Mucosa of rectum (tissue), 2 donors: ENCODE measurements around the gene UBE2O.
"Not testable (repeated sequence)": the region's sequence is repeated elsewhere in the genome, so short reads cannot be mapped to it uniquely, and the experiment has no call there.

Source experiments
- H3K27ac ChIP-seq, 2 donors: one replicate each; pipeline ENCODE4 v1.7.0; 2013; ENCODE audit warnings: inconsistent platforms in 2 of 2, low read depth in 2 of 2, low read length in 2 of 2
- H3K27me3 ChIP-seq, 2 donors: one replicate each; pipeline ENCODE4 v1.7.0; 2013; ENCODE audit warnings: low read length in 2 of 2; ENCODE audit not compliant: control insufficient read depth in 2 of 2, insufficient read depth in 2 of 2
- H3K36me3 ChIP-seq, 2 donors: one replicate each; pipeline ENCODE4 v1.7.0; 2013; ENCODE audit warnings: low read length in 2 of 2; ENCODE audit not compliant: control insufficient read depth in 2 of 2, insufficient read depth in 2 of 2
- H3K4me1 ChIP-seq, 2 donors: one replicate each; pipeline ENCODE4 v1.7.0; 2013; ENCODE audit warnings: low read length in 2 of 2, mild to moderate bottlenecking in 1 of 2; ENCODE audit not compliant: control insufficient read depth in 2 of 2, insufficient read depth in 2 of 2
- H3K4me3 ChIP-seq, 2 donors: one replicate each; pipeline ENCODE4 v1.7.0; 2013; ENCODE audit warnings: low read length in 2 of 2
- H3K9ac ChIP-seq, 2 donors: one replicate each; pipeline ENCODE4 v1.7.0; 2013; ENCODE audit warnings: low read length in 2 of 2, low read depth in 1 of 2, mild to moderate bottlenecking in 1 of 2
- H3K9me3 ChIP-seq, 2 donors: one replicate each; pipeline ENCODE4 v1.7.0; 2013; ENCODE audit warnings: low read length in 2 of 2; ENCODE audit not compliant: control insufficient read depth in 2 of 2
- donor health status: healthy.
- donor health status: Normal muscosa, but diverticular disease.

Gene UBE2O

DNA sequence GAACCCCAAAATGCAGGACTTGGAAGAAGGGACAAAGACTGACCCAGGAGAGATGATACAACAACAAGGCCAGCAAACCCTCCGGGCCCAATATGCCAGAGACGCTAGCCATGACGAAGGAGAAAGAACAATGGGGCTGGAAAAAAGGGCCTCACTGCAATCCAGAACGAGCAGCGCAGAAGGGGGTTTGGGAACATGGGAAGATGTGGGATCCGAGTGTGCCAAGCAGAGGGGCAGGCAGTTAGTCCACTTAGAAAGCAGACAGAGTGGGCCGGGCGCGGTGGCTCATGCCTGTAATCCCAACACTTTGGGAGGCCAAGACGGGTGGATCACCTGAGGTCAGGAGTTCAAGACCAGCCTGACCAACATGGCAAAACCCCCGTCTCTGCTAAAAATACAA is 106.0 kb downstream of the UBE2O start:
- H3K4me3 ChIP-seq, H3K9me3 ChIP-seq, H3K9ac ChIP-seq, H3K27me3 ChIP-seq, H3K4me1 ChIP-seq, H3K27ac ChIP-seq: not testable (repeated sequence)
- H3K36me3 ChIP-seq = peaks cover 18 to 33% of the 10 kb centered on the region in 2 donors

DNA sequence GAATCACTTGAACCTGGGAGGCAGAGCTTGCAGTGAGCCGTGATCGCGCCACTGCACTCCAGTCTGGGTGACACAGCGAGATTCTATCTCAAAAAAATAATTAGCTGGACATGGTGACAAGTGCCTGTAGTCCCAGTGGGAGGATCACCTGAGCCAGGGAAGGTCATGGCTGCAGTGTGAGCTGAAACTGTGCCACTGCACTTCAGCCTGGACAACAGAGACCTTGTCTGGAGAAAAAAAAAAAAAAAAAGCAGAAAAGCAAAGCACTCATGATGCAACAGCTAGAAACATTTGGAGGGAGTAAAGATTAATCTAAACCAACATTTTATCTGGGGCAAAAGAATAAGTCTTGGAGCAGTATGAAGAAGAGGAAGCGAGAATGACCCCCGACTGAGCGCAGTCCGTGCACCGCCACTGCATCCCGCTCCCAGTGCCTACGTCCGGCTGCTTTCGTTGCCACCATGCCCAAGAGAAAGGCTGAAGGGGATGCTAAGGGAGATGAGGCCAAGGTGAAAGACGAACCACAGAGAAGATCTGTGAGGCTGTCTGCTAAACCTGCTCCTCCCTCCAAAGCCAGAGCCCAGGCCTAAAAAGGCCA is 107.5 kb downstream of the UBE2O start:
- H3K27me3 ChIP-seq = no peaks in the 10 kb centered on the region
- no peak overlapping the region for H3K4me3 ChIP-seq
- H3K36me3 ChIP-seq = peaks cover 19 to 35% of the 10 kb centered on the region in 2 donors
- no peaks in the 10 kb centered on the region for H3K9me3 ChIP-seq
- no peak overlapping the region for H3K9ac ChIP-seq
- no peak overlapping the region for H3K27ac ChIP-seq
- no peaks in the 10 kb centered on the region for H3K4me1 ChIP-seq

DNA sequence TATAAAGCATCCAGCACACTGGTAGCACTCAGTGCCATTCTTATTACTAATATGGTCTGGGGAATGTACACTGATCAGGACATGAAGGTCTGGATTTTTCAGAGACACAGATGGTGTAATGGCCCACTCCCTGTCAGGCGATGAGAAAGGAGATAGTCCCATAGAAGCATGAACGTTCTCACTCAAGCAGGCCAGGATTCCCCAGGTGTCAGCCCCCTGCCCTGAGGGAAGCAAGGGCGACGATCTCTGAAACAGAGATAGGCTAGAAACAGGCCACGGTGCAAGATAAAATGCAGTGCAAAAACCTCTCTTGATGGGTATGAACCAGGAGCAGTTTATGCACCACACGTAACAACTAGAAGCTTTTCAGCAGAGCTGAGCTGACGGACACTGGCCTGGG is 109.8 kb downstream of the UBE2O start:
- no peak overlapping the region for H3K27ac ChIP-seq
- H3K4me3 ChIP-seq = no peak overlapping the region
- no peaks in the 10 kb centered on the region for H3K27me3 ChIP-seq
- H3K9me3 ChIP-seq = no peaks in the 10 kb centered on the region
- peaks cover 19 to 35% of the 10 kb centered on the region in 2 donors for H3K36me3 ChIP-seq
- H3K9ac ChIP-seq = no peak overlapping the region
- no peaks in the 10 kb centered on the region for H3K4me1 ChIP-seq

DNA sequence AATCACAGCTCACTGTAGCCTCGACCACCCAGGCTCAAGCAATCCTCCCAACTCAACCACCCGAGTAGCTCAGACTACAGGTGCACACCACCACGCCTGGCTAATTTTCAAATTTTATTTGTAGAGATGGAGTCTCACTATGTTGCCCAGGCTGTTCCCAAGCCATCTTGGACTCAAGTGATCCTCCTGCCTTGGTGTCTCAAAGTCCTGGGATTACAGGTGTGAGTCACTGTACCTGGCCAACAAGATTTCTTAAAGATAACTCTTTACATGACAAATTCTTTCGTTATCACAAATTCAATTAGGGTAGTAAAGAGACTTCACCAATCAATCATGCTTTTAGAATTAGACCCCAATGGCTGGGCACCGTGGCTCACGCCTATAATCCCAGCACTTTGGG is 111.7 kb downstream of the UBE2O start:
- H3K27me3 ChIP-seq = no peaks in the 10 kb centered on the region
- peaks cover 17 to 26% of the 10 kb centered on the region in 2 donors for H3K36me3 ChIP-seq
- H3K4me1 ChIP-seq = no peaks in the 10 kb centered on the region
- H3K9me3 ChIP-seq = no peaks in the 10 kb centered on the region
- H3K4me3 ChIP-seq = no peak overlapping the region
- H3K27ac ChIP-seq = no peak overlapping the region
- H3K9ac ChIP-seq = no peak overlapping the region
